K562 (cell line): ENCODE measurements around the gene DENND2C. TPM values are rescaled to one million over a fixed set of nuclear protein-coding genes. Genes with fewer than 3 reads are reported as not detected.

Experiments used
- ATAC-seq: fragments of 200-7000 bp; cut with Tn5 transposase; 3 replicates; pipeline ENCODE4 v1.9.1; 2020; ENCODE audit warnings: moderate library complexity
- BruUV-seq: library from RNA; stranded (reverse); fragments of 400-500 nt; replicated peaks from 2 replicates; lab custom pipeline; 2021; lab: Mats Ljungman, UMichigan
- CTCF ChIA-PET: fragments of 300-600 bp; formaldehyde crosslinking; extraction: SDS; loops from one replicate; lab custom pipeline; 2021; ENCODE audit warnings: low intra/inter-chr PET ratio; lab: Yijun Ruan, JAX
- POLR2A ChIA-PET: fragments of 300-600, 350-650 bp; sonication (Branson Sonifier 250); formaldehyde crosslinking; extraction: SDS; loops from one replicate; lab custom pipeline; 2021; ENCODE audit warnings: antibody characterized with exemption, inconsistent platforms; lab: Yijun Ruan, JAX
- DNase-seq, 4 experiments: peaks; one replicate each; pipeline versions ENCODE4 v3.0.0 to v3.0.0-alpha.2; 2011 to 2018; ENCODE audit warnings: low spot score in 3 of 4, mixed read lengths in 3 of 4; ENCODE audit errors: extremely low read depth in 1 of 4
- FAIRE-seq: peaks from 2 replicates; lab custom pipeline; 2011; peaks lifted over from hg19 to GRCh38; lab: Jason Lieb, UNC
- H2AFZ ChIP-seq: 2 replicates; pipeline ENCODE4 v1.6.0; 2011; ENCODE audit warnings: low read depth, low read length, control low read depth, inconsistent platforms
- H3K27ac ChIP-seq: fragments of 200-600 bp; 3 replicates; pipeline ENCODE4 v1.8.0; 2011; ENCODE audit warnings: low read depth, mild to moderate bottlenecking, control low read depth, inconsistent platforms, low read length, moderate library complexity, mixed read lengths; ENCODE audit errors: extremely low read depth
- H3K27me3 ChIP-seq, 2 experiments: fragments of 300-600 bp in 1 of 2; 2 replicates in 1 of 2; 3 replicates in 1 of 2; pipeline versions ENCODE4 v1.6.0 to v1.8.0; 2011; ENCODE audit warnings: inconsistent platforms in 2 of 2, low read length in 2 of 2, mild to moderate bottlenecking in 1 of 2, mixed read lengths in 1 of 2, moderate library complexity in 1 of 2; ENCODE audit not compliant: control insufficient read depth in 2 of 2, insufficient read depth in 2 of 2
- H3K36me3 ChIP-seq: fragments of 300-600 bp; 3 replicates; pipeline ENCODE4 v1.8.0; 2011; ENCODE audit warnings: mild to moderate bottlenecking, low read length, inconsistent platforms; ENCODE audit not compliant: control insufficient read depth, insufficient read depth
- H3K4me1 ChIP-seq, 2 experiments: fragments of 200-600 bp in 1 of 2; replicated peaks in 1 of 2; 2 replicates in 1 of 2; 3 replicates in 1 of 2; pipeline versions ENCODE4 v1.5.1 to v1.8.0; 2011; ENCODE audit warnings: inconsistent platforms in 2 of 2, low read length in 2 of 2, mild to moderate bottlenecking in 1 of 2, mixed read lengths in 1 of 2, moderate library complexity in 1 of 2; ENCODE audit not compliant: control insufficient read depth in 2 of 2, insufficient read depth in 2 of 2
- H3K4me2 ChIP-seq: 2 replicates; pipeline ENCODE4 v1.6.1; 2011; ENCODE audit warnings: low read length, control low read depth, inconsistent platforms, mixed read lengths; ENCODE audit not compliant: insufficient read depth
- H3K4me3 ChIP-seq: fragments of 200-600 bp; sonication (generic), shearing (Covaris generic); 2 replicates; pipeline ENCODE4 v1.5.1; 2016; ENCODE audit warnings: control low read depth, inconsistent platforms
- H3K79me2 ChIP-seq: fragments of 200-600 bp; 3 replicates; pipeline ENCODE4 v1.8.0; 2011; ENCODE audit warnings: low read length, inconsistent platforms; ENCODE audit not compliant: control insufficient read depth, insufficient read depth
- H3K9ac ChIP-seq, 2 experiments: 2 replicates each; pipeline versions ENCODE4 v1.6.0 to v1.6.1; 2011; ENCODE audit warnings: low read depth in 2 of 2, low read length in 2 of 2, control low read depth in 1 of 2, inconsistent platforms in 1 of 2, mild to moderate bottlenecking in 1 of 2, mixed read lengths in 1 of 2; ENCODE audit not compliant: insufficient read depth in 1 of 2
- H3K9me1 ChIP-seq: one replicate; pipeline ENCODE4 v1.6.0; 2011; ENCODE audit warnings: inconsistent platforms, mild to moderate bottlenecking, low read length, moderate library complexity; ENCODE audit not compliant: control insufficient read depth, insufficient read depth
- H3K9me3 ChIP-seq: replicated peaks from 2 replicates; pipeline ENCODE4 v1.5.1; 2011; ENCODE audit warnings: low read depth, low read length, inconsistent platforms; ENCODE audit not compliant: control insufficient read depth, insufficient read depth
- H4K20me1 ChIP-seq: replicated peaks from 2 replicates; pipeline ENCODE4 v1.6.1; 2011; ENCODE audit warnings: low read length, inconsistent platforms, mixed read lengths; ENCODE audit not compliant: control insufficient read depth, insufficient read depth
- CC2D1A ChIP-seq: fragments of 450-650 bp; IDR thresholded peaks from 2 replicates; pipeline ENCODE4 v1.6.1; 2017; ENCODE audit warnings: mild to moderate bottlenecking
- ELF2 ChIP-seq: fragments of 250-450 bp; sonication (Bioruptor Pico); IDR thresholded peaks from 2 replicates; pipeline ENCODE4 v1.5.0; 2021; ENCODE audit warnings: mild to moderate bottlenecking
- ELF4 ChIP-seq: fragments of 450-650 bp; formaldehyde crosslinking; IDR thresholded peaks from 2 replicates; pipeline ENCODE4 v1.4.0; 2022; ENCODE audit warnings: missing genetic modification characterization
- EP400 ChIP-seq: fragments of 450-650 bp; IDR thresholded peaks from 2 replicates; pipeline ENCODE4 v1.6.1; 2017; ENCODE audit warnings: antibody characterized with exemption, mild to moderate bottlenecking, moderate library complexity
- KLF16 ChIP-seq: IDR thresholded peaks from 2 replicates; pipeline ENCODE4 v1.6.1; 2016; ENCODE audit warnings: antibody characterized with exemption
- POU5F1 ChIP-seq: fragments of 150-350 bp; IDR thresholded peaks from 2 replicates; pipeline ENCODE4 v1.6.1; 2014; ENCODE audit warnings: borderline replicate concordance, low read length, low read depth, mild to moderate bottlenecking; ENCODE audit not compliant: partially characterized antibody
- TEAD1 ChIP-seq, 2 experiments: fragments of 450-650 bp in 1 of 2; sonication (generic) in 1 of 2; formaldehyde crosslinking; IDR thresholded peaks; 2 replicates each; pipeline versions ENCODE4 v1.4.0 to v1.8.0; 2020 to 2022; ENCODE audit warnings: mild to moderate bottlenecking in 2 of 2, missing genetic modification reagents in 1 of 2
- WGBS: fragments of 100-300 bp; shearing (Covaris generic); methylation state at CpG from one replicate; pipeline ENCODE4 v1.1.6; 2016; ENCODE audit warnings: low coverage, mixed read lengths; ENCODE audit not compliant: insufficient coverage; ENCODE audit errors: missing lambda C conversion rate; 5-methylcytosine and 5-hydroxymethylcytosine counted together
- in situ Hi-C: fragments of 300-500 bp; cut with MboI; formaldehyde crosslinking; loops from 4 replicates; pipeline ENCODE4 v1.15.0; 2018; ENCODE audit warnings: inconsistent platforms, mixed read lengths
- intact Hi-C: fragments of 100-400 bp; cut with micrococcal nuclease; formaldehyde crosslinking; loops from 2 replicates; pipeline ENCODE4 v1.14.2; 2022
- polyA plus RNA-seq, 8 experiments: library from polyadenylated mRNA; depleted of rRNA in 4 of 8; stranded (reverse) in 5 of 8; unstranded in 3 of 8; fragments of >200 nt; fragmentation: Nextera tagmentation in 2 of 8; fragmentation: Illumina TruSeq in 1 of 8; extraction: Ambion mirVana in 2 of 8; extraction: Trizol in 1 of 8; gene quantifications; 2 replicates each; pipeline versions ENCODE4 v1.2.1 to v1.2.3, GENCODE V29; 2011 to 2014; ENCODE audit warnings: inconsistent platforms in 1 of 8, missing spikeins in 1 of 8
- total RNA-seq, 7 experiments: library from RNA; depleted of rRNA in 6 of 7; stranded (reverse); fragments of >200 nt in 6 of 7; fragmentation: Illumina TruSeq in 2 of 7; extraction: Trizol in 2 of 7; gene quantifications; 2 replicates each; pipeline versions ENCODE4 v1.2.1 to v1.2.3, GENCODE V29; 2011 to 2021; ENCODE audit warnings: low replicate concordance in 1 of 7
- TF ChIP-seq, protein P1 (sequence below), 2 experiments: fragments of 450-650 bp; IDR thresholded peaks; 2 replicates each; pipeline ENCODE4 v1.6.1; 2018; ENCODE audit warnings: mild to moderate bottlenecking in 2 of 2, low read depth in 1 of 2; ENCODE audit not compliant: partially characterized antibody in 2 of 2
- TF ChIP-seq, protein P2 (sequence below): fragments of 450-650 bp; formaldehyde crosslinking; IDR thresholded peaks from 2 replicates; pipeline ENCODE4 v1.4.0; 2020; ENCODE audit warnings: mild to moderate bottlenecking, moderate library complexity
- TF ChIP-seq, protein P3 (sequence below): fragments of 450-650 bp; IDR thresholded peaks from 2 replicates; pipeline ENCODE4 v1.6.1; 2018; ENCODE audit warnings: mild to moderate bottlenecking, low read depth; ENCODE audit not compliant: partially characterized antibody

Gene DENND2C
- total and polyA plus RNA-seq, 9 of the 15 experiments (the other 6 are each of a cell fraction or from before 2014, with no cell fraction given) = 0.03 to 0.25 (median 0.14) TPM

DNA sequence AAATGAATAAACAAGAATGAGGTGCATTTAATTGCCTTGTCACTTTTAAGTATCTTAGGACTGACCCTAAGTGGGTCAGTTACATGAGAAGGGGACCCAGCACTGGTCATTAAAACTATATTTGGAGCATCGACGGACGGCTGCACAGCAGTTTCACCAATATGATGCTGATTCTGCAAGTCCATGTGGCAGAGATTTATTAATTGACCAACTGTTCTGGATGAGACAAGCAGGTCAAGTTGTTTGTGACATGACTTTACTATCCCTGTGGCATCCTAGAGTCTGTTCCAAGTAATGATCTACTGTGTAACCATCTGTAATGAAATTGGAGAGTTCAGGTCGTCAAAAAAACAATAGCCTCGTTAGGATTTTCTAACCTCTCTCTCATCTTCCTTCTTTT, 16.0 kb upstream of the DENND2C start (continued):
- TF ChIP-seq, protein P1, sequence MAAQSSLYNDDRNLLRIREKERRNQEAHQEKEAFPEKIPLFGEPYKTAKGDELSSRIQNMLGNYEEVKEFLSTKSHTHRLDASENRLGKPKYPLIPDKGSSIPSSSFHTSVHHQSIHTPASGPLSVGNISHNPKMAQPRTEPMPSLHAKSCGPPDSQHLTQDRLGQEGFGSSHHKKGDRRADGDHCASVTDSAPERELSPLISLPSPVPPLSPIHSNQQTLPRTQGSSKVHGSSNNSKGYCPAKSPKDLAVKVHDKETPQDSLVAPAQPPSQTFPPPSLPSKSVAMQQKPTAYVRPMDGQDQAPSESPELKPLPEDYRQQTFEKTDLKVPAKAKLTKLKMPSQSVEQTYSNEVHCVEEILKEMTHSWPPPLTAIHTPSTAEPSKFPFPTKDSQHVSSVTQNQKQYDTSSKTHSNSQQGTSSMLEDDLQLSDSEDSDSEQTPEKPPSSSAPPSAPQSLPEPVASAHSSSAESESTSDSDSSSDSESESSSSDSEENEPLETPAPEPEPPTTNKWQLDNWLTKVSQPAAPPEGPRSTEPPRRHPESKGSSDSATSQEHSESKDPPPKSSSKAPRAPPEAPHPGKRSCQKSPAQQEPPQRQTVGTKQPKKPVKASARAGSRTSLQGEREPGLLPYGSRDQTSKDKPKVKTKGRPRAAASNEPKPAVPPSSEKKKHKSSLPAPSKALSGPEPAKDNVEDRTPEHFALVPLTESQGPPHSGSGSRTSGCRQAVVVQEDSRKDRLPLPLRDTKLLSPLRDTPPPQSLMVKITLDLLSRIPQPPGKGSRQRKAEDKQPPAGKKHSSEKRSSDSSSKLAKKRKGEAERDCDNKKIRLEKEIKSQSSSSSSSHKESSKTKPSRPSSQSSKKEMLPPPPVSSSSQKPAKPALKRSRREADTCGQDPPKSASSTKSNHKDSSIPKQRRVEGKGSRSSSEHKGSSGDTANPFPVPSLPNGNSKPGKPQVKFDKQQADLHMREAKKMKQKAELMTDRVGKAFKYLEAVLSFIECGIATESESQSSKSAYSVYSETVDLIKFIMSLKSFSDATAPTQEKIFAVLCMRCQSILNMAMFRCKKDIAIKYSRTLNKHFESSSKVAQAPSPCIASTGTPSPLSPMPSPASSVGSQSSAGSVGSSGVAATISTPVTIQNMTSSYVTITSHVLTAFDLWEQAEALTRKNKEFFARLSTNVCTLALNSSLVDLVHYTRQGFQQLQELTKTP (IDR thresholded peaks at IDR 0.05; ENCODE audit: low read depth in 1 of 2, partially characterized antibody in 2 of 2) = no peak

DNA sequence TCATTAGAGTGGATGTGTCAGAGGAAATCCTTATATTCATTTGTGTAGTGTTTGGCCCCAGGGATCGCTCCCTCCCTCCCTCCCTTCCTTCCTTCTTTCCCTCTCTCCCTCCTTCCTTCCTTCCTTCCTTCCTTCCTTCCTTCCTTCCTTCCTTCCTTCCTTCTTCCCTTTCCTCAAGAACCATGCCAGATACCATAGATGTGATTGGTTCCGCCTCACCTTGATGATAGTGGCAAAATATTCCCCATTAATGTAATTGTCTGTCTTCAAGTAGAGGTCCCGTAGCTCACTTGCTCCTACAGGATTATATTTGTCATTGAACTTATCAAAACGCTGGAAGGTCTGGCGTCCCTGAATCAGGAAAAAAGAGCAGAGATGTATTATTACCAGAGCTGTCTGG, 7.8 kb upstream of the DENND2C start:
- Histone ChIP-seq H3K36me3 (no peaks in the 10 kb centered on the region), H3K4me3 (no peak overlapping the region), H3K4me2 (no peak overlapping the region), H3K27me3 (peaks cover 10 to 25% of the 10 kb centered on the region in 2 experiments; a peak in 4 of 5 replicates), H3K9me3 (no peaks in the 10 kb centered on the region), H3K27ac (no peak overlapping the region), H3K9ac (no peak overlapping the region), H3K79me2 (no peaks in the 10 kb centered on the region), H3K4me1 (no peaks in the 10 kb centered on the region), H4K20me1 (no peaks in the 10 kb centered on the region), H3K9me1 (no peaks in the 10 kb centered on the region), H2AFZ (no peak overlapping the region)
- FAIRE-seq (no peak), DNase-seq (no peak), ATAC-seq (no peak)
- BruUV-seq = no TSS peak
- ChIA-PET CTCF (no interaction called here), POLR2A (no interaction called here)
- in situ Hi-C loops = no loop called here
- intact Hi-C loops = no loop called here
- no peak for TF ChIP-seq EP400
- TF ChIP-seq ELF2 (CRISPR knock-in tag) = no peak
- TF ChIP-seq ELF4 (CRISPR knock-in tag) = no peak
- TF ChIP-seq, protein P2, sequence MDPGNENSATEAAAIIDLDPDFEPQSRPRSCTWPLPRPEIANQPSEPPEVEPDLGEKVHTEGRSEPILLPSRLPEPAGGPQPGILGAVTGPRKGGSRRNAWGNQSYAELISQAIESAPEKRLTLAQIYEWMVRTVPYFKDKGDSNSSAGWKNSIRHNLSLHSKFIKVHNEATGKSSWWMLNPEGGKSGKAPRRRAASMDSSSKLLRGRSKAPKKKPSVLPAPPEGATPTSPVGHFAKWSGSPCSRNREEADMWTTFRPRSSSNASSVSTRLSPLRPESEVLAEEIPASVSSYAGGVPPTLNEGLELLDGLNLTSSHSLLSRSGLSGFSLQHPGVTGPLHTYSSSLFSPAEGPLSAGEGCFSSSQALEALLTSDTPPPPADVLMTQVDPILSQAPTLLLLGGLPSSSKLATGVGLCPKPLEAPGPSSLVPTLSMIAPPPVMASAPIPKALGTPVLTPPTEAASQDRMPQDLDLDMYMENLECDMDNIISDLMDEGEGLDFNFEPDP = no peak
- no peak for TF ChIP-seq TEAD1 (CRISPR knock-in tag; IDR thresholded peaks at IDR 0.05)
- TF ChIP-seq CC2D1A = no peak
- TF ChIP-seq, protein P3, sequence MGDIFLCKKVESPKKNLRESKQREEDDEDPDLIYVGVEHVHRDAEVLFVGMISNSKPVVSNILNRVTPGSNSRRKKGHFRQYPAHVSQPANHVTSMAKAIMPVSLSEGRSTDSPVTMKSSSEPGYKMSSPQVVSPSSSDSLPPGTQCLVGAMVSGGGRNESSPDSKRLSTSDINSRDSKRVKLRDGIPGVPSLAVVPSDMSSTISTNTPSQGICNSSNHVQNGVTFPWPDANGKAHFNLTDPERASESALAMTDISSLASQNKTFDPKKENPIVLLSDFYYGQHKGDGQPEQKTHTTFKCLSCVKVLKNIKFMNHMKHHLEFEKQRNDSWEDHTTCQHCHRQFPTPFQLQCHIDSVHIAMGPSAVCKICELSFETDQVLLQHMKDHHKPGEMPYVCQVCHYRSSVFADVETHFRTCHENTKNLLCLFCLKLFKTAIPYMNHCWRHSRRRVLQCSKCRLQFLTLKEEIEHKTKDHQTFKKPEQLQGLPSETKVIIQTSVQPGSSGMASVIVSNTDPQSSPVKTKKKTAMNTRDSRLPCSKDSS = no peak
- TF ChIP-seq POU5F1 = no peak
- TF ChIP-seq KLF16 = no peak
- 3% methylated on average over 4 of the region's 5 CpGs for WGBS
